Measurements from ENCODE around the gene ZNF532.

The ZNF532 gene

GRCh38 chr18:59011289-59011688, 146.6 kb downstream of the ZNF532 start:
- Histone ChIP-seq H3K4me3 (replicated peaks; ENCODE audit: insufficient read depth, low read length) (no peak overlapping the region), H3K27ac (replicated peaks) (no peak overlapping the region), H3K27me3 (ENCODE audit: insufficient read depth, poor library complexity, severe bottlenecking) (no peaks in the 10 kb centered on the region)
- DNase-seq (ENCODE audit: low read depth in 1 of 2, low spot score in 1 of 2), result no peak
- TF ChIP-seq REST (IDR thresholded peaks at IDR 0.05; ENCODE audit: insufficient replicate concordance, low read depth) (no peak), POLR2AphosphoS5 (IDR thresholded peaks at IDR 0.05; ENCODE audit: low read depth) (no peak), SPI1 (IDR thresholded peaks at IDR 0.05; ENCODE audit: borderline replicate concordance, low read depth) (no peak), GABPA (IDR thresholded peaks at IDR 0.05; ENCODE audit: low read depth) (no peak), CTCF (IDR thresholded peaks at IDR 0.05; ENCODE audit: insufficient read depth, low read length) (no peak)

GRCh38 chr18:59011786-59012185, 147.1 kb downstream of the ZNF532 start:
- Histone ChIP-seq H3K27me3 (ENCODE audit: insufficient read depth, poor library complexity, severe bottlenecking) (no peaks in the 10 kb centered on the region), H3K27ac (replicated peaks) (no peak overlapping the region), H3K4me3 (replicated peaks; ENCODE audit: insufficient read depth, low read length) (no peak overlapping the region)
- no peak for TF ChIP-seq CTCF (IDR thresholded peaks at IDR 0.05; ENCODE audit: insufficient read depth, low read length)
- no peak for TF ChIP-seq REST (IDR thresholded peaks at IDR 0.05; ENCODE audit: insufficient replicate concordance, low read depth)
- no peak for DNase-seq (ENCODE audit: low read depth in 1 of 2, low spot score in 1 of 2)

GRCh38 chr18:59012815-59013705, 148.4 kb downstream of the ZNF532 start:
- no peaks in the 10 kb centered on the region for H3K27me3 ChIP-seq (ENCODE audit: insufficient read depth, poor library complexity, severe bottlenecking)
- DNase-seq (ENCODE audit: low read depth in 1 of 2, low spot score in 1 of 2), result no peak
- no peak overlapping the region for H3K4me3 ChIP-seq (replicated peaks; ENCODE audit: insufficient read depth, low read length)
- no peak overlapping the region for H3K27ac ChIP-seq (replicated peaks)
- no peak for TF ChIP-seq SPI1 (IDR thresholded peaks at IDR 0.05; ENCODE audit: borderline replicate concordance, low read depth)
- no peak for TF ChIP-seq REST (IDR thresholded peaks at IDR 0.05; ENCODE audit: insufficient replicate concordance, low read depth)

All from HL-60 (cell line).